HepG2 (cell line): ENCODE measurements around the gene SNAP47. TPM values are rescaled to one million over a fixed set of nuclear protein-coding genes. Genes with fewer than 3 reads are reported as not detected.
A peak's percentile ranks its signal among the peaks of the same experiment; 100 is the strongest.

Experiments
- NR2F6 ChIP-seq, 2 experiments: IDR thresholded peaks; 2 replicates each; pipeline ENCODE4 v1.6.1; 2016; ENCODE audit warnings: antibody characterized with exemption in 1 of 2, mild to moderate bottlenecking in 1 of 2
- RFX5 ChIP-seq: IDR thresholded peaks from 2 replicates; pipeline ENCODE4 v1.6.1; 2011; ENCODE audit warnings: low read depth, low read length, improper control_type of control experiment
- SETDB1 ChIP-seq: sonication (generic); formaldehyde crosslinking; IDR thresholded peaks from 2 replicates; pipeline ENCODE4 v1.5.1; 2020; ENCODE audit warnings: missing genetic modification reagents, mild to moderate bottlenecking, borderline replicate concordance
- SOX5 ChIP-seq: IDR thresholded peaks from 2 replicates; pipeline ENCODE4 v1.6.1; 2016; ENCODE audit warnings: borderline replicate concordance
- ZNF431 ChIP-seq: sonication (generic); formaldehyde crosslinking; IDR thresholded peaks from 2 replicates; pipeline ENCODE4 v1.9.0; 2022; ENCODE audit warnings: missing genetic modification reagents, low read depth, mild to moderate bottlenecking, borderline replicate concordance
- ZNF709 ChIP-seq: sonication (generic); formaldehyde crosslinking; IDR thresholded peaks from 2 replicates; pipeline ENCODE4 v1.5.0; 2020; ENCODE audit warnings: mild to moderate bottlenecking, missing genetic modification reagents
- ZNF839 ChIP-seq: sonication (generic); formaldehyde crosslinking; IDR thresholded peaks from 2 replicates; pipeline ENCODE4 v1.4.0; 2020; ENCODE audit warnings: missing genetic modification reagents, mild to moderate bottlenecking, borderline replicate concordance
- polyA plus RNA-seq, 8 experiments: library from polyadenylated mRNA; depleted of rRNA in 3 of 8; stranded (reverse) in 7 of 8; unstranded in 1 of 8; fragments of >200 nt; fragmentation: Illumina TruSeq in 4 of 8; extraction: Trizol in 4 of 8; gene quantifications; 2 replicates each; pipeline versions ENCODE4 v1.2.1 to v1.2.3, GENCODE V29; 2011 to 2016; ENCODE audit warnings: low read depth in 4 of 8, missing spikeins in 1 of 8, mixed read lengths in 1 of 8; ENCODE audit not compliant: insufficient read depth in 1 of 8
- total RNA-seq, 5 experiments: library from RNA; depleted of rRNA; stranded (reverse); fragments of >200 nt; fragmentation: Illumina TruSeq; extraction: Trizol; gene quantifications; 2 replicates each; pipeline ENCODE4 v1.2.3, GENCODE V29; 2016; ENCODE audit warnings: low read depth in 1 of 5
- TF ChIP-seq, protein P1 (sequence below): sonication (generic); formaldehyde crosslinking; IDR thresholded peaks from 2 replicates; pipeline ENCODE4 v1.4.0; 2020; ENCODE audit warnings: mild to moderate bottlenecking, missing genetic modification reagents
- TF ChIP-seq, protein P2 (sequence below): sonication (generic); formaldehyde crosslinking; conservative IDR thresholded peaks from 2 replicates; pipeline ENCODE4 v1.4.0; 2020; ENCODE audit warnings: missing genetic modification reagents
- TF ChIP-seq, protein P3 (sequence below): sonication (generic); formaldehyde crosslinking; conservative IDR thresholded peaks from 2 replicates; pipeline ENCODE4 v1.4.0; 2020; ENCODE audit warnings: missing genetic modification reagents
- TF ChIP-seq, protein P4 (sequence below): sonication (generic); formaldehyde crosslinking; IDR thresholded peaks from 2 replicates; pipeline ENCODE4 v1.5.0; 2020; ENCODE audit warnings: mild to moderate bottlenecking, missing genetic modification reagents
- TF ChIP-seq, protein P5 (sequence below): sonication (generic); formaldehyde crosslinking; IDR thresholded peaks from 2 replicates; pipeline ENCODE4 v1.5.1; 2020; ENCODE audit warnings: missing genetic modification reagents, mild to moderate bottlenecking, borderline replicate concordance
- TF ChIP-seq, protein P6 (sequence below): sonication (generic); formaldehyde crosslinking; IDR thresholded peaks from 2 replicates; pipeline ENCODE4 v1.5.0; 2020; ENCODE audit warnings: missing genetic modification reagents, mild to moderate bottlenecking, borderline replicate concordance
- TF ChIP-seq, protein P7 (sequence below): sonication (generic); formaldehyde crosslinking; IDR thresholded peaks from 2 replicates; pipeline ENCODE4 v1.8.0; 2022; ENCODE audit warnings: mild to moderate bottlenecking, missing genetic modification reagents

The SNAP47 gene
- total and polyA plus RNA-seq, 2 of the 13 experiments (the other 11 are each of a cell fraction or from before 2014, with no cell fraction given), result 13.6 to 25.1 TPM

DNA sequence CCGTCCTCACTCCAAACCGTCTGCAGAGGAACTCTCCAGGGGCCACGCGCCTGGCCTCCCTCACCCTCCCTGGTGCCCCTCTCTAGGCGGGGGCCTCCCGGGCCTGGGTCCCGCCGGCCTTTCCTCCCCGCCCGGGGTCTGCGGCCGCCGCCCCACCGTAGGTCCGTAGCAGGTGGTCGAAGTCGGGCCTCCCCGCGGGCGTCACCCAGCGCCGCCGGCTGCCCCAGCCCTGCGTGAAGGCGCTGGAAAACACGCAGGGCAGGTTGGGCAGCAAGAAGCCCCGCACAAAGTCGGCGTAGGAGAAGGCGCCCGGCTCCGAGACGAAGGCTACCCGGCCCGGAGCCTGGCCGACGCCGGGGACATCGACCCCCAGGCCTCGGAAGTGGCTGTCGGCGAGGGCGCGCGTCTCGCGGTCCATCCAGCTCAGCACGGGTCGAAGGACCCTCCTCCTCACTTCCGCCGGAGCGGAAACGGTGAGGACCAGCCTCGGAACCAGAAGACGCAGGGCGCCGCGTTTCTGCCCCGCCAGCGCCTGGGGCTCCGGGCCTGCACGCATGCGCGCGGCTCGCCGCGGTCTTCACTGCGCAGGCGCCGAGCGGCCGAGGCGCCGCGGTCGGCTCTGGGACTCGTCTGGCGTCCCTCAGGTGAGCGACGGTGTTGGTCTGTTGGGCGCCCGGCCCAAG is at the start of gene SNAP47, which contains the start of gene JMJD4 (continued):
- TF ChIP-seq RFX5, result no peak
- TF ChIP-seq, protein P1, sequence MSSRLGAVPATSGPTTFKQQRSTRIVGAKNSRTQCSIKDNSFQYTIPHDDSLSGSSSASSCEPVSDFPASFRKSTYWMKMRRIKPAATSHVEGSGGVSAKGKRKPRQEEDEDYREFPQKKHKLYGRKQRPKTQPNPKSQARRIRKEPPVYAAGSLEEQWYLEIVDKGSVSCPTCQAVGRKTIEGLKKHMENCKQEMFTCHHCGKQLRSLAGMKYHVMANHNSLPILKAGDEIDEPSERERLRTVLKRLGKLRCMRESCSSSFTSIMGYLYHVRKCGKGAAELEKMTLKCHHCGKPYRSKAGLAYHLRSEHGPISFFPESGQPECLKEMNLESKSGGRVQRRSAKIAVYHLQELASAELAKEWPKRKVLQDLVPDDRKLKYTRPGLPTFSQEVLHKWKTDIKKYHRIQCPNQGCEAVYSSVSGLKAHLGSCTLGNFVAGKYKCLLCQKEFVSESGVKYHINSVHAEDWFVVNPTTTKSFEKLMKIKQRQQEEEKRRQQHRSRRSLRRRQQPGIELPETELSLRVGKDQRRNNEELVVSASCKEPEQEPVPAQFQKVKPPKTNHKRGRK (CRISPR knock-in tag), result no peak
- TF ChIP-seq, protein P2, sequence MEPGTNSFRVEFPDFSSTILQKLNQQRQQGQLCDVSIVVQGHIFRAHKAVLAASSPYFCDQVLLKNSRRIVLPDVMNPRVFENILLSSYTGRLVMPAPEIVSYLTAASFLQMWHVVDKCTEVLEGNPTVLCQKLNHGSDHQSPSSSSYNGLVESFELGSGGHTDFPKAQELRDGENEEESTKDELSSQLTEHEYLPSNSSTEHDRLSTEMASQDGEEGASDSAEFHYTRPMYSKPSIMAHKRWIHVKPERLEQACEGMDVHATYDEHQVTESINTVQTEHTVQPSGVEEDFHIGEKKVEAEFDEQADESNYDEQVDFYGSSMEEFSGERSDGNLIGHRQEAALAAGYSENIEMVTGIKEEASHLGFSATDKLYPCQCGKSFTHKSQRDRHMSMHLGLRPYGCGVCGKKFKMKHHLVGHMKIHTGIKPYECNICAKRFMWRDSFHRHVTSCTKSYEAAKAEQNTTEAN (CRISPR knock-in tag), result peak; percentile 74
- TF ChIP-seq, protein P3, sequence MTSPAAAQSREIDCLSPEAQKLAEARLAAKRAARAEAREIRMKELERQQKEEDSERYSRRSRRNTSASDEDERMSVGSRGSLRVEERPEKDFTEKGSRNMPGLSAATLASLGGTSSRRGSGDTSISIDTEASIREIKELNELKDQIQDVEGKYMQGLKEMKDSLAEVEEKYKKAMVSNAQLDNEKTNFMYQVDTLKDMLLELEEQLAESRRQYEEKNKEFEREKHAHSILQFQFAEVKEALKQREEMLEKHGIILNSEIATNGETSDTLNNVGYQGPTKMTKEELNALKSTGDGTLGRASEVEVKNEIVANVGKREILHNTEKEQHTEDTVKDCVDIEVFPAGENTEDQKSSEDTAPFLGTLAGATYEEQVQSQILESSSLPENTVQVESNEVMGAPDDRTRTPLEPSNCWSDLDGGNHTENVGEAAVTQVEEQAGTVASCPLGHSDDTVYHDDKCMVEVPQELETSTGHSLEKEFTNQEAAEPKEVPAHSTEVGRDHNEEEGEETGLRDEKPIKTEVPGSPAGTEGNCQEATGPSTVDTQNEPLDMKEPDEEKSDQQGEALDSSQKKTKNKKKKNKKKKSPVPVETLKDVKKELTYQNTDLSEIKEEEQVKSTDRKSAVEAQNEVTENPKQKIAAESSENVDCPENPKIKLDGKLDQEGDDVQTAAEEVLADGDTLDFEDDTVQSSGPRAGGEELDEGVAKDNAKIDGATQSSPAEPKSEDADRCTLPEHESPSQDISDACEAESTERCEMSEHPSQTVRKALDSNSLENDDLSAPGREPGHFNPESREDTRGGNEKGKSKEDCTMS (CRISPR knock-in tag), result no peak
- TF ChIP-seq, protein P4, sequence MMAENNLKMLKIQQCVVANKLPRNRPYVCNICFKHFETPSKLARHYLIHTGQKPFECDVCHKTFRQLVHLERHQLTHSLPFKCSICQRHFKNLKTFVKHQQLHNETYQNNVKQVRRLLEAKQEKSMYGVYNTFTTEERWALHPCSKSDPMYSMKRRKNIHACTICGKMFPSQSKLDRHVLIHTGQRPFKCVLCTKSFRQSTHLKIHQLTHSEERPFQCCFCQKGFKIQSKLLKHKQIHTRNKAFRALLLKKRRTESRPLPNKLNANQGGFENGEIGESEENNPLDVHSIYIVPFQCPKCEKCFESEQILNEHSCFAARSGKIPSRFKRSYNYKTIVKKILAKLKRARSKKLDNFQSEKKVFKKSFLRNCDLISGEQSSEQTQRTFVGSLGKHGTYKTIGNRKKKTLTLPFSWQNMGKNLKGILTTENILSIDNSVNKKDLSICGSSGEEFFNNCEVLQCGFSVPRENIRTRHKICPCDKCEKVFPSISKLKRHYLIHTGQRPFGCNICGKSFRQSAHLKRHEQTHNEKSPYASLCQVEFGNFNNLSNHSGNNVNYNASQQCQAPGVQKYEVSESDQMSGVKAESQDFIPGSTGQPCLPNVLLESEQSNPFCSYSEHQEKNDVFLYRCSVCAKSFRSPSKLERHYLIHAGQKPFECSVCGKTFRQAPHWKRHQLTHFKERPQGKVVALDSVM (CRISPR knock-in tag), result peak; percentile 62; the same call in 1 of the 2 replicates
- no peak for TF ChIP-seq NR2F6 (IDR thresholded peaks at IDR 0.05)
- peak; percentile 66; the same call in 1 of the 2 replicates for TF ChIP-seq NR2F6 (CRISPR knock-in tag; IDR thresholded peaks at IDR 0.05)
- no peak for TF ChIP-seq SETDB1 (CRISPR knock-in tag)
- TF ChIP-seq ZNF709 (CRISPR knock-in tag), result peak; percentile 97
- TF ChIP-seq ZNF431, result peak; percentile 24; the same call in 1 of the 2 replicates
- TF ChIP-seq, protein P5, sequence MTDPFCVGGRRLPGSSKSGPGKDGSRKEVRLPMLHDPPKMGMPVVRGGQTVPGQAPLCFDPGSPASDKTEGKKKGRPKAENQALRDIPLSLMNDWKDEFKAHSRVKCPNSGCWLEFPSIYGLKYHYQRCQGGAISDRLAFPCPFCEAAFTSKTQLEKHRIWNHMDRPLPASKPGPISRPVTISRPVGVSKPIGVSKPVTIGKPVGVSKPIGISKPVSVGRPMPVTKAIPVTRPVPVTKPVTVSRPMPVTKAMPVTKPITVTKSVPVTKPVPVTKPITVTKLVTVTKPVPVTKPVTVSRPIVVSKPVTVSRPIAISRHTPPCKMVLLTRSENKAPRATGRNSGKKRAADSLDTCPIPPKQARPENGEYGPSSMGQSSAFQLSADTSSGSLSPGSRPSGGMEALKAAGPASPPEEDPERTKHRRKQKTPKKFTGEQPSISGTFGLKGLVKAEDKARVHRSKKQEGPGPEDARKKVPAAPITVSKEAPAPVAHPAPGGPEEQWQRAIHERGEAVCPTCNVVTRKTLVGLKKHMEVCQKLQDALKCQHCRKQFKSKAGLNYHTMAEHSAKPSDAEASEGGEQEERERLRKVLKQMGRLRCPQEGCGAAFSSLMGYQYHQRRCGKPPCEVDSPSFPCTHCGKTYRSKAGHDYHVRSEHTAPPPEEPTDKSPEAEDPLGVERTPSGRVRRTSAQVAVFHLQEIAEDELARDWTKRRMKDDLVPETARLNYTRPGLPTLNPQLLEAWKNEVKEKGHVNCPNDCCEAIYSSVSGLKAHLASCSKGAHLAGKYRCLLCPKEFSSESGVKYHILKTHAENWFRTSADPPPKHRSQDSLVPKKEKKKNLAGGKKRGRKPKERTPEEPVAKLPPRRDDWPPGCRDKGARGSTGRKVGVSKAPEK (CRISPR knock-in tag), result no peak
- TF ChIP-seq ZNF839 (CRISPR knock-in tag), result peak; percentile 97
- TF ChIP-seq, protein P6, sequence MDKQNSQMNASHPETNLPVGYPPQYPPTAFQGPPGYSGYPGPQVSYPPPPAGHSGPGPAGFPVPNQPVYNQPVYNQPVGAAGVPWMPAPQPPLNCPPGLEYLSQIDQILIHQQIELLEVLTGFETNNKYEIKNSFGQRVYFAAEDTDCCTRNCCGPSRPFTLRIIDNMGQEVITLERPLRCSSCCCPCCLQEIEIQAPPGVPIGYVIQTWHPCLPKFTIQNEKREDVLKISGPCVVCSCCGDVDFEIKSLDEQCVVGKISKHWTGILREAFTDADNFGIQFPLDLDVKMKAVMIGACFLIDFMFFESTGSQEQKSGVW (CRISPR knock-in tag), result no peak
- TF ChIP-seq, protein P7, sequence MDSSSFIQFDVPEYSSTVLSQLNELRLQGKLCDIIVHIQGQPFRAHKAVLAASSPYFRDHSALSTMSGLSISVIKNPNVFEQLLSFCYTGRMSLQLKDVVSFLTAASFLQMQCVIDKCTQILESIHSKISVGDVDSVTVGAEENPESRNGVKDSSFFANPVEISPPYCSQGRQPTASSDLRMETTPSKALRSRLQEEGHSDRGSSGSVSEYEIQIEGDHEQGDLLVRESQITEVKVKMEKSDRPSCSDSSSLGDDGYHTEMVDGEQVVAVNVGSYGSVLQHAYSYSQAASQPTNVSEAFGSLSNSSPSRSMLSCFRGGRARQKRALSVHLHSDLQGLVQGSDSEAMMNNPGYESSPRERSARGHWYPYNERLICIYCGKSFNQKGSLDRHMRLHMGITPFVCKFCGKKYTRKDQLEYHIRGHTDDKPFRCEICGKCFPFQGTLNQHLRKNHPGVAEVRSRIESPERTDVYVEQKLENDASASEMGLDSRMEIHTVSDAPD (CRISPR knock-in tag), result peak; percentile 84
- TF ChIP-seq SOX5 (CRISPR knock-in tag), result peak; percentile 60
